Fibroblast of pulmonary artery (primary cell): ENCODE results near the gene AP3D1.
A peak's percentile ranks its signal among the peaks of the same experiment; 100 is the strongest.

Experiments
- DNase-seq: peaks from one replicate; pipeline ENCODE4 v3.0.0-alpha.2; 2010; ENCODE audit warnings: low read depth
- H3K4me3 ChIP-seq: replicated peaks from 2 replicates; pipeline ENCODE4 v1.5.1; 2011; ENCODE audit warnings: low read depth, mild to moderate bottlenecking, control low read depth, low read length, moderate library complexity
- CTCF ChIP-seq: IDR thresholded peaks from 2 replicates; pipeline ENCODE4 v1.5.1; 2011; ENCODE audit warnings: mild to moderate bottlenecking, control low read depth, low read length, inconsistent platforms; ENCODE audit errors: missing control alignments

Gene AP3D1

GRCh38 chr19:2114821-2115220, 36.5 kb downstream of the AP3D1 start:
- no peak overlapping the region for H3K4me3 ChIP-seq
- DNase-seq = no peak
- TF ChIP-seq CTCF = no peak

GRCh38 chr19:2114218-2114617, 37.1 kb downstream of the AP3D1 start:
- DNase-seq = no peak
- no peak overlapping the region for H3K4me3 ChIP-seq
- TF ChIP-seq CTCF = no peak

- TF ChIP-seq CTCF = no peak
- peak; percentile 30 for DNase-seq
- H3K4me3 ChIP-seq = no peak overlapping the region
These were observed 37.7 kb downstream of the AP3D1 start for GRCh38 chr19:2113439-2114211.

- no peak overlapping the region for H3K4me3 ChIP-seq
- DNase-seq = no peak
- no peak for TF ChIP-seq CTCF
These were observed 38.6 kb downstream of the AP3D1 start for GRCh38 chr19:2112516-2113320.

GRCh38 chr19:2111886-2112285, 39.5 kb downstream of the AP3D1 start:
- TF ChIP-seq CTCF = no peak
- H3K4me3 ChIP-seq = no peak overlapping the region
- DNase-seq = no peak

- no peak overlapping the region for H3K4me3 ChIP-seq
- DNase-seq = no peak
- TF ChIP-seq CTCF = no peak
These were observed 39.9 kb downstream of the AP3D1 start for GRCh38 chr19:2111425-2111824.
